Glomerular endothelial cell (primary cell): ENCODE data around the gene PTGIS. TPM values are rescaled to one million over a fixed set of nuclear protein-coding genes. Genes with fewer than 3 reads are reported as not detected.

ENCODE experiments used
- DNase-seq: peaks from one replicate; pipeline ENCODE4 v3.0.0-alpha.2; 2011; ENCODE audit warnings: low read depth, low spot score; ENCODE audit errors: extremely low read depth
- total RNA-seq: library from RNA; depleted of rRNA; stranded (reverse); fragments of >200 nt; gene quantifications from 2 replicates; pipeline ENCODE4 v1.2.3, GENCODE V29; 2015

The PTGIS gene
- total RNA-seq, 1 donor from 2014 or later, result 2.5 TPM

DNA sequence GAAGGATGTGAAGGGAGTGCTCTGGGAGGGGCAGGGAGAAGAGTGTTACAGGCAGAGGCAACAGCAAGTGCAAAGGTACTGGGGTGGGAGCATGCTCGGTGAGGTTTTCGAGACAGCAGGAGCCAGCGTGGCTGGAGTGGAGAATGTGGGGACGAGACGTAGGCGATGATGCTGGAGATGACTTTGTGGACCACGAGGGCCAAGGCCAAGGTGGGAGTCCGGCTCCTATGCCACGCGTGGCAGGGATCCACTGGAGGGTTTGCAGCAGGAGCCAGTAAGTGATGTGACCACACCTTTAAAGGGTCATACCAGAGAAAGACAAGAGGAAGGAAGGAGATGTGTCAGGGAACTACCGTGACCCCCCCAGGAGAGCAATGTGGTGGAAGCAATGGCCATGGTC, 7.3 kb downstream of the PTGIS start:
- DNase-seq, result no peak

DNA sequence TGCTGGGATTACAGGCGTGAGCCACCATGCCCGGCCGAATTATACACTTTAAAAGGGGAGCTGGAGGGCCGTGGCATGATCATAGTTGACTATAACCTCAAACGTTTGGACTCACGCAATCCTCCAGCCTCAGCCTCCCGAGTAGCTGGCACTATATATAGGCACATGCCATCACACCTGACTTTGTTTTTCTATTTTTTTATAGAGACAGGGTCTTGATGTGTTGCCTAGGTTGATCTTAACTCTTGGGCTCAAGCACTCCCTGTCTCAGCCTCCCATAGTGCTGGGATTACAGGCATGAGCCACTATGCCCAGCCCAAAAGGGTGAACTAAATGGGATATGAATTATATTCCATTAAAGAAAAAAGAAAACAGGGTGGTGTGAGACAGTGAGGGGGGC, 7.8 kb downstream of the PTGIS start:
- DNase-seq, result no peak

DNA sequence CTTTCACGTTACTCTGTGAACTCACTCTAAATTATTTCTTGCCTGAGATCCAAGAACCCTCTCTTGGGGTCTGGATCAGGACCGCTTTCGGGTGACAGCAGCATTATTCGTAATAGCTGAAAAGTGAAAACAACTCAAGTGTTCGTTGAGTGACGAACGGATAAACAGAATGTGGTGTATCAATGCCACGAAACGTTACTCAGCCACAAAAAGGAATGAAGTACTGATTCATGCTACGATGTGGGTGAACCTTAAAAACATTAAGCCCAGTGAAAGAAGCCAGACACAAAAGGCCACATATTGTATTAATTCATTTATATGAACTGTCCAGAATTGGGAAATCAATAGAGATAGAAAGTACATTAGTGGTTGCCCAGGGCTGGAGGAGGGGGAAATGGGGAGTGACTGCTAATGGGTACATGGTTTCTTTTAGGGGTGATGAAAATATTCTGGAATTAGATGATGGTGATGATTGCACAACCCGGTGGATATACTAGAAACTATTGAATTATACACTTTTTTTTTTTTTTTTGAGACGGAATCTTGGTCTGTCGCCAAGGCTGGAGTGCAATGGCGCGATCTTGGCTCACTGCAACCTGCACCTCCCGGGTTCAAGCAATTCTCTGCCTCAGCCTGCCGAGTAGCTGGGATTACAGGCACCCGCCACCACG, 8.4 kb downstream of the PTGIS start:
- no peak for DNase-seq

DNA sequence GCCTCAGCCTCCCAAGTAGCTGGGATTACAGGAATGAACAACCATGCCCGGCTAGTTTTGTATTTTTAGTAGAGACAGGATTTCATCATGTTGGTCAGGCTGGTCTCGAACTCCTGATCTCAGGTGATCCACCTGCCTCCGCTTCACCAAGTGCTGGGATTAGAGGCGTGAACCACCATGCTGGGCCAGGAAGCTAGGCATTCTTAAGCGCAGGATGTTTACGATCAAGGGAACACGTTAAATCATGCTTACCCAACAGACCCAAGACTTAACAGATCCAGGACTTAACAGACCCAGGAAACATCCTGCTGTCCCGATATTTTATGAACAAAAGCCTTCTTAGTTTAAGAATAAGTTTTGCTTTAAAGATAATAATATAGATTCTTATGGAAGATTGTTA, 9.1 kb downstream of the PTGIS start:
- DNase-seq, result no peak

DNA sequence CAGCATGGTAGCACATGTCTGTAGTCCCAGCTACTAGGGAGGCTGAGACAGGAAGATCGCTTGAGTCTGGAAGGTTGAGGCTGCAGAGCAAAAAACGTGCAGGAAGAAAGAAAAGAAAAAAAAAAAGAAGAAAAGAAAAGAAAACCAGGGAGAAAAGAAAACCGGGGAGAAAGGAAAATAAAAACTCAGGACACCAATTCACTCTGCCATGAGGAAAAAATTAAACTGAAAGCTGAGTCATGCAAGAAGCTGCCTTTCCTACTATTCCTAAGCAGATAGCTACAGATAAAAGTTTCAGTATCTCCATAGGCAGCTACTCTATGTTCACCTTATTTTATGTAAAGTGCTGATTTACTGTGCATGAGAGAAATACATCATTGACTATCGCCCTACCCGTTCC, 10.5 kb downstream of the PTGIS start:
- no peak for DNase-seq

DNA sequence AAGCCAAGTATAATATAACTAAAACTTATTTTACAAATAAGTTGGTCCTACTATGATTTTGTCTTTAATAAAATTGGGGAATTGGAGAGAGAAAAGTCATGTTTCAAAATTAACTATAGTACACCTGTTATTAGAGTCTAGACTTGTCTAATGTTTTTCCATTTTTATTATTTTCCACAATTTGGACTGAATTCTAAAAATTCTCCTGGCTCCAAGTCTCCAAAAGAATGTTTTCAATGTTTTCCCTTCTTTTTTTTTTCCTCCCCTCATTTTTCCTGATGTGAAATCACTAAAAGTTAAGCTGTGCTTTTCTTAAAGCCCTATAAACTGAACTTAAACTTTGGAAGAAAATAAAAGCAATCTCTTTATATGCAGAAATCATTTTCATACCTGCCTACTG, 11.3 kb downstream of the PTGIS start:
- no peak for DNase-seq

DNA sequence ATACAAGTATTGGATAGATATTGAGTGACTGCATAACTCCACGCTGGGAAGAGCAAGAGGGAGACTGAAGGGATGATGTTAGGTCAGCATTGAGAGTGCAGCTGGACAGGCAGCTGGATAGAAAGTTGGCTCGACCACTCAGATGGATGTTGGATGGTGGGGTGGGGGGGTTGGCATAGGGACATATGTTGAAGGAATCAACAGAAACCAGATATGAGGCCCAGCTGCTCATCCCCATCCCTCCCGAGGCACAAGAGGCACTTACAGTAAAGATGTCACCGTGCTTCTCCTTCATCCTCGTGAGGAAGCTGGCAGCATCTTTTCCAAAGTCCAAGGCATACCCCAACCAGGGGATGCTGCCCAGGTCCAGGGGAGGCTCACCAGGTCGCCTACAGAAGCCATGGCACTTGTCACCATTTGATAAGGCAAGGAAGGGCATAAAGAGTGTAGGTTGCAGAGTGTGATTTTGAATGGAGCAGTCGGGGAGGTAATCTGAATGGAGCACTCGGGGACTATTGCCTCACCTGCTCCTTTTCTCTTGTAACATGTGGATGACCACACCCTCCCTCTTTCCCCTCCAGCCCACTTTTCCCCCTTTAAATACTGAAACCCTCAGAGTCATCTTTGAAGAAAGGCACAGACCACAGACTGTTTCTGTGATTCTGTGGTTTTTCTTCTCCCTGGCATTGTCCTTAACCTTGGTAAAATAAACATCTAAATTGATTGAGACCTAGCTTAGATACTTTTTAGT, 18.0 kb downstream of the PTGIS start:
- no peak for DNase-seq

DNA sequence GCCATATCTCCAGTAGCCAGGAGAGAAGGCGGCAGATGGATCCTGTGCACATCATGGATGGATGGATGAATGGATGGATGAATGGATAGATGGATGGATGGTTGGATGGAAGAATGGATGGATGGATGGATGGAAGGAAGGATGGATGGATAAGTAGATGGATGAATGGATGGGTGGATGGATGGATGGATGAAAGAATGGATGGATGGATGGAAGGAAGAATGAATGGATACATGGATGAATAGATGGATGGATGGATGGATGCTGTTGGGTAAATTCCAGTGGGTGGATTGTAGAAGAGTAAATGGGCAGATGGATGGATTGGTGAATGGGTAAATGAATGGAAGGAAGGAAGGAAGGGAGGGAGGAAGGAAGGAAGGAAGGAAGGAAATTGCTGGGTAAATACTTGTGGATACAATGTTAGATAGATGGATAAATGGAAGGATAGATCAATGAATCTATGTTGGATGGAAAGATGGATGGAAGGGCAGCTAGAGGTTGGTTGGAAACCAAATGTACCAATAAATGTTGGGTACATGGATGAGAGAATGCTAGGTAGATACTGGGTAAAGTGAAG, 19.5 kb downstream of the PTGIS start:
- no peak for DNase-seq

DNA sequence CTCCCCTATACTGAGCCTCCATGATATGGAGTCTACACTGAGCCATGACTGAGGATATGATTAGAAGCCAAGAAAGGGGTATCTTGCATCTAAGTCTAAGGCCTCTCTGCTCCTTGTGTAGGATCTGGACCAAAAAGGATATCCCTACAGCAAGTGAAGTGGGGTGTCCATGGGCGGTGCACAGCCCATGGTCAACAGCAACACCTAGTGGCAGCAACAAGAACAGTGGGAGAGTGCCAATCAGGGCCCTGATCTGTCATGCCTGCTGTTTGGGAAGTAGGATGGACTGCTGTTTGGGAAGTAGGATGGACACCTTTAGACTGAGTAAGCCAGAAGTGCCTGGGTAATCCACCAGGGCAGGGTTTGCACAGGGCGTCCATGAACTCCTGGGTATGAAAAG, 22.4 kb downstream of the PTGIS start:
- DNase-seq, result no peak

DNA sequence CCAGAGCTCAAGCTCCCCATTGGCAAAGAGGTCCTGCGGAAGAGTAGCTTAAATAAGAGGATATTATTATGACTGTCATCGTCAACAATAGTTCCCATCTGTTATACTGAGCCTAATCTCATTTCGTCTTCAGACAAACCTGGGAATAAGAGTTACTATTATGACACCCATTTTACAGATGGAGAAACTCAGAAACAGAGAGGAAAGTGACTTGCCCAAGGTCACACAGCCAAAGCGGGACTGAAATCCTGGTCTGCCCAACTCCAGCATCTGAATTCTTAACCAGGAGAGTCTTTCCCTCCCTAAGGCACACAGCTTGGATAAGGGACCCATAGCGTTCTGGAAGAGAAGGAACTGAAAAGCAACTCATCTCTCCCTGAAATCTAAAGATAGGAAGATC, 23.4 kb downstream of the PTGIS start:
- no peak for DNase-seq

DNA sequence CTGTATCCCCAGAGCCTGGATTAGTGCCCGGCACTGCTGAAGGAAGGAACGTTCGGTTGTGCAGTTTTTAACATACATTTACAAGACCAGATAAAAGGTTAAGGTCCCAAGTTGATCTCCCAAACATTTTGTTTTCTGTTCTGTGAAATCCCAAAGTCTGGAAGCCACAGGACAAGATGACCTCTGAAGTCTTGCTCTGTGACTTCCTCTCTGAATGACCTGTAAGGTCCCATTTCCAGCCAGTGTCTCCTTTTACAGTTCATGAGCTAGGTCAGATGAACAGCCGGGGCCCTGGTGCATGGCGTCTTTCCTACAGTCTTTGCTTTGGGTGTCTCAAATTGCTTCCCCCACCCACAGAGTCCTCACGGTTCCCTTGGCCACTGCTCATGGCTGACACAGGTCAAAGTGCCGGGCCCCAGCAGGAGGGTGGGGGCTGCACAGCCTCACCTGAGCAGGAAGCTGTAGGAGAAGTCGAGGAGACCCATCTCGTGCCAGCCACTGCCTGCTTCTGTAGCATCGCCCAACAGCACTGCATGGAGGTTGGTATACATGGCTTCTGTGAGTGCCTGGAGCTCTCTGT, 24.0 kb downstream of the PTGIS start:
- no peak for DNase-seq

DNA sequence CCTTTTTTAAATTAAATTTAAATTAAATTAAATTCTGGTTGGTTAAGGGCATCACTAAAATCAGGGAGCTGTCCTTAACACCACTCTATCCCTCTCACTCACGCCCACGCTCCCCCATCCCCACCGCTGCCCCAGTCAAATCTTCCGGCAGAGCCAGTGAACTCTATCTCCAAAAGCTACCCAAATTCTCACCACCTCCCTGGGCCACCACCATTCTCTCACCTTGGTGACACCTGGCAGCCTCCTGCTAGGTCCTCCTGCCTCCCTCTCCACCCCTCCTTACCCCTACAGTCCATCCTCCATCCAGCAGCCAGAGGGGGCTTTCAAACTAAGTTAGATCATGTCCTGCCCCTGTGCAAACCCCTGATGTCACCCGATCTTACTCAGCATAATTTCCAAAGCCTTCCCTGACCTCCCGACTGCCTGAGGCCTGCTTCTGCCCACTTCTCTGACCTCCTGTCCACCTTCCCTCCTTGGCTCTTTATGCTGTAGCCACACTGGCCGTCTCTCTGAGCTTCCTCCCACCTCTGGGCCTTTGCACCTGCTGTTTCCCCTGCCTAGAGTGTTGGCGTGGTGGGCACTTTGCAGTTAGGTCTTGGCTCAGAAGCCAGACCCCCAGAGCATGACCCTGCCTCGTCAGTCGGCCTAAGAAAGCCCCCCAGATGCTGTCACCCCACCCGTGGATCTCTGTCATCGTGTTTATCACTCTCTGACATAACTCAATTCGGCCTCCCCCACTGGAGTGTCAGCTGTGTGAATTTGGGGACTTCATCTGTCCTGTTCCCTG, 24.7 kb downstream of the PTGIS start:
- DNase-seq, result no peak

DNA sequence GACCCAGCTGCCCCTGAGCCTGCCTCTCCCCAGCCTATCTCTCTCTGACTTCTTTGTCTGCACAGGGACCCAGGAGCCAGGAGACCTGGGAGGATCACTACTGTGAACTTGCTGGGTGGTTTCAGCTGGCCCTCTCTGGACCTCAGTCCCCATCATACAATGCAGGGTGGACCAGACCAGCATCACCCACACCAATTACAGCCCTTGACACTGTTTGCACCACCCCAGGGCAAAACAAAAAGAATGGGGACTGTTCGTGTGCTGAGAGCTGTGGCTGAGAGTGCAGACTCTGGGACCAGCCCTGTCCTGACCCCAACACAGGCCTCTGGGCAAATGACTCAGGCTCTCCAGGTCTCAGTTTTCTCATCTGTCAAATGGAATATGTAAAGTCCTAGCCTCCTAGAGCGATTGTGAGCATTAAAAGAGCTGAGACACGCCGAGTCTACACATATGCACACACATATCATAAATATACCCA, 25.4 kb downstream of the PTGIS start:
- DNase-seq, result no peak

DNA sequence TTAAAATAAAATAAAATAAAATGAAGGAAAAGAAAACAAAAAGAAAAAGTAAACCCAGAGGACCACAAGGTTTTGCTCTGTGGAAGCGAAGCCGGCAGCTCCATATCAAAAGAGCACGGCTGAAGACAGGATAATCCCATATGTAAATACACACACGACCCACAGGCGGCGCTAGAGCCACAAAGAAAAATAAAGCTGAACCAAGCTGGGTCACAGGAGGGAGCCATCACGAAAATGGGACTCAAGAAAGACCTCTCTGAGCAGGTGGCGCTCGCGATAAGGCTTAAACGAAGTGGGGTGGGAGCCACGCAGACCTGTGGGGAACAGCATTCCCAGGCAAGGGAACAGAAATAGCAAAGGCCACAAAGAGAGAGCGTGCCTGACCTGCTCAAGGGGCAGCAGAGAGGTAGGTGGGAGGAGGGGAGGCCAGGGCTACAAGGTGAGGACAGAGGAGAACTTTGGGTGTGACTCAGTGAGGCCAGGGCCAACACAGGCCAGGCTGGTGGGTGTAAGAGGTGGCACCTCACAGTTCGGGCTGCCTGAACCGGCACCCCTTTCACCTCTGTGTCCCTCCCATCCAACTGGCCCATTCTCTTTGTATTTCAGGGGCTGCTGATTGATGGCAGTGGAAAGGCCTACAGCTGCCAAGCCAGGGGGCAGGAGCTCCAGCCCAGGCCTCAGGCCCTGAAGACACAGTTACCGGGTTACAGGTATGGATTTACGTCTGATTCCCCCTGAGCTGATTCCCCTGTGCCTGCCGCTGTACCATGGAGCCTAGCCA, 26.0 kb downstream of the PTGIS start:
- DNase-seq, result peak; percentile 67

DNA sequence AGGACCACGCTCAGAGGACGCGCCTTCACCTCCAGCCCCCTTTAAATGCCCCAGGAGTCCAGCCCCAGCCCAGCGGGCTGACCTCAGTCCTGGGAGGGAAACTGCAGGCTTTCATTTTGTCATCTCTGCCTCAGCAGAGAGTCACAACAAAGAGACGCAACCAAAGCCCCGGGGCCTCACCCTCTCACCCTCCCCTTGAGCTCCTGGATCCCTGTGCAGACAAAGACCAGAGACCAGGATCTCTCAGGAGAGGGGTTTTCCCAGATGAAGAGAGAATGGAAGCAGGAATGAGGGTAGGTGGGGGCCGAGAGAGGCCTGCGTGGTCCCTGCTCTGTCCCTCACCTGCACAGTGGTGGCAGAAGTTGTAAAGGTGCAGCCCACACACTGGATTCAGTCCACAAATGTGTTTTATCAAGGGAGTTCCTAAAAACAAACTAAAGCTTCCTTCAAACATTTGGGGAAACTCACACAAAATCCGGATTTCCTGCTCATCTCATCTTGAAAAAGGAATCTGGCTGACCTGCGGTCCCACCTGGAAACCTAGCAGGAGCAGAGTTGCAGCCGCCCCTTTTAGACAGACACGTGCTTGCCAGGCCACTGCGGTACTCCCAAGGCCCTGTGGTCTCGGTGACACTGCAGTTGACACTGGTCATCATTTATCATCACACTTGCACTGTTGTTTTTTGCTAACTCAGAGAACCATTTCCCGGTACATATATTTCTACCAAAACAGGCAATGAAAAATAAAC, 27.1 kb downstream of the PTGIS start:
- no peak for DNase-seq

DNA sequence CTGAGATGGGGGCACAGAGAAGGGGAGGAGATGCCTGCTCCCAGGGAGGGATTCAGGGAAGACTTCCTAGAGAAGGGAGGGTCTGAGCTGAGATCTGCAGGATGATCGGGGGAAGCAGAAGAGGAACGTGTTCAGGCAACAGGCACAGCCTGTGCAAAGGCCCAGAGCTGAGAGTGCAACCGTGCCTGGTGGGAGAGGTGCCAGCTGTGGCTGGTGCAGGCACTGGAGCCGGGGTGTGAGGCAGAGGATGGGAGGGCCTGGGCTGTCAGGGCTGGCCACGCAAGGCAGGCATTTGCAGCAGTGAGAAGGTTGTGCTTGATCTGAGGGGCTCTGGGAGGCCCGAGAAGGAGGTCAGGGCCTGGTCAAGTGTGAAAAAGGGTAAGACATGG, 27.7 kb downstream of the PTGIS start:
- DNase-seq, result no peak

DNA sequence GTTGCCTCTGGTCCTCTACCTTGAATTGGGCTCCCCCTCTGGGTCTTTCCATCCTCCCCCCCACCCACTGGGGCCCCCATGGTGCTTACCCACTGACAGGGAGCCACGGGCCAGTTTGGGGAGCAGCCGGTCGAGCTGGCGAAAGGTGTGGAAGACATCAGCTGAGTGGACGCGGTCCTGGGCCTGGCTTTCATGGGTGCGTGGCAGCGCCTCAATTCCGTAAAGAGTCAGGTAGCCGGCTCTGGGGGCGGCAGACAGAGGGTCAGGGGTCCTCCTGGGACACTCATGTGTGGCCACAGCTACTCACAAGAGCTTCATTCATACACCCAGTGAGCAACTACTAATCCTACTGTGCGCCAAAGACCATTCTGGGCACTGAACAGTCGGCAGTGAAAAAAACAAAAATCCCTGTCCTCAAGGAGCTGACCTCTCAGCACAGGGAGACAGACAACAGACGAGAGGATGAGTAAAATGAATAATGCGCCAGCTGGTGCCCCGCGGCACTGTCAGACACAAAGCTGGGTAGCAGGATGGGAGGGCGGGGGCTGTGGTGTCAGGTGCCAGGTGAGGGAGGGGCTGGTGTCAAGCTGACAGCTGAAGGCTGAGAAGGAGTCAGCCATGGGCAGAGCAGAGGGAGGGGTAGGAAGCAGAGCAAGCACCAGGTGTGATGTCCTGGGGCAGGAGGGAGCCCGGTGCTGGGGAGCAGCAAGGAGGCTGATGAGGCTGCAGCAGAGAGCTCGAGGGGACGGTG, 28.3 kb downstream of the PTGIS start:
- no peak for DNase-seq

DNA sequence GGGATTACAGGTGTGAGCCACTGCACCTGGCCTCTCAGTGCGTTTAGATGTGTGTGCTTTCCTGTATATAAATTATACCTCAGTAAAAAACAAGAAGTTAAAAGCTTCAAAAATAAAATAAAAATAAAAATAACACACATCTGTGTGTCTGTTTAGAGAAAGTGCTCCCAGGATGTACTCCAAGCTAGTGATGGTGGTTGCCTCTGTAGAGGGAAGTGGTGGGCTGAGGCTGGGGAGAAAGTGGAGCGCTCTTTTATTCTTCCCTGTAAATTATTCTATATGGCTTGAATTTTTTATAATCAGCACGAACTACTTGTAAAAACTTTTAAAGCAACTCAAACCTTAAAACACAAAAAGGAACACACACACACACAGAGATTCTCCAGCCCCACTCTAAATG, 29.0 kb downstream of the PTGIS start:
- no peak for DNase-seq

DNA sequence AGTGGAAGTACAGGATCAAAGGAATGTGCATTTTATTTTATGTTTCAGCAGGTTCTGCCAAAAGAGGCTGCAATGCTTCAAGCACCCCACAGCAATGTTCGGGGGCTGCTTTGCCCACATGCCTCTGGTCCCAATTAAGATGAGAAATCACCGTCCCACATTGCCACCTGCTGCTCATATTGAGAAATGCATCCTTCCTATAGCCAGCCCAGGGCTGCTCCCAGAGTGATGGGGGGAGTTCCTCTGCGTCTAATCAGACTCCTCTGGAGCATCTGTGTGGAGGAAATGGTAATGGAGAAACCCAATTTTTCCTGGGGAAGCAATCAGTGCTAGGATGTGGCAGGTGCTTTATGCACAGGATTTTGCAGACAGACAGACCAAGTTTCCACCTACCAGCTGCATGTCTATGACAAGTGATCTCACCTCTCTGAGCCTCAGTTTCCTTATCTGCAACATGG, 33.7 kb downstream of the PTGIS start:
- peak; percentile 18 for DNase-seq
